Upper lobe of left lung (tissue), 6 donors: Measurements from ENCODE around the gene ACAA1. TPM values are rescaled to one million over a fixed set of nuclear protein-coding genes. Genes with fewer than 3 reads are reported as not detected.

Experiments
- ATAC-seq, 2 donors: fragments of 200-7000 bp; cut with Tn5 transposase; one replicate each; pipeline ENCODE4 v1.9.1; 2022; ENCODE audit warnings: mild to moderate bottlenecking in 2 of 2, moderate library complexity in 2 of 2; ENCODE audit not compliant: low FRiP score in 2 of 2
- DNase-seq, 2 donors: peaks; one replicate each; pipeline ENCODE4 v3.0.0-alpha.2; 2019 to 2020
- H3K27ac ChIP-seq, 4 donors: fragments of 200-600 bp; sonication (generic); one replicate each; pipeline ENCODE4 v1.5.1; 2016 to 2019
- H3K27me3 ChIP-seq, 4 donors: fragments of 200-600 bp; sonication (generic); one replicate each; pipeline ENCODE4 v1.5.1; 2017 to 2019
- H3K36me3 ChIP-seq, 4 donors: fragments of 200-600 bp; sonication (generic); one replicate each; pipeline ENCODE4 v1.5.1; 2016 to 2019
- H3K4me1 ChIP-seq, 4 donors: fragments of 200-600 bp; sonication (generic); one replicate each; pipeline ENCODE4 v1.5.1; 2018 to 2019
- H3K4me3 ChIP-seq, 4 donors: fragments of 200-600 bp; sonication (generic); one replicate each; pipeline ENCODE4 v1.5.1; 2017 to 2019; ENCODE audit warnings: mild to moderate bottlenecking in 2 of 4, moderate library complexity in 1 of 4
- H3K9me3 ChIP-seq, 4 donors: fragments of 200-600 bp; sonication (generic); one replicate each; pipeline ENCODE4 v1.5.1; 2018 to 2019
- CTCF ChIP-seq, 6 experiments: fragments of 450-650 bp in 4 of 6; fragments of 200-600 bp in 2 of 6; sonication (generic) in 2 of 6; IDR thresholded peaks; one replicate each; pipeline ENCODE4 v1.5.1; 2016 to 2019; ENCODE audit warnings: antibody characterized with exemption in 6 of 6
- EP300 ChIP-seq, 4 donors: sonication (generic); formaldehyde crosslinking; IDR thresholded peaks; one replicate each; pipeline ENCODE4 v1.5.1; 2017; ENCODE audit warnings: antibody characterized with exemption in 4 of 4, control low read depth in 2 of 4
- POLR2A ChIP-seq, 4 donors: fragments of 450-650 bp; IDR thresholded peaks; one replicate each; pipeline ENCODE4 v1.5.1; 2016 to 2017; ENCODE audit warnings: antibody characterized with exemption in 4 of 4, mild to moderate bottlenecking in 2 of 4
- POLR2AphosphoS5 ChIP-seq, 2 donors: sonication (generic); formaldehyde crosslinking; IDR thresholded peaks; one replicate each; pipeline ENCODE4 v1.5.1; 2017; ENCODE audit warnings: antibody characterized with exemption in 2 of 2
- WGBS, 2 donors: methylation state at CpG; one replicate each; pipeline ENCODE4 v1.1.5; 2017 to 2018; 5-methylcytosine and 5-hydroxymethylcytosine counted together
- total RNA-seq, 6 donors: library from RNA; depleted of rRNA in 4 of 6; stranded (reverse); fragments of >200 nt in 4 of 6; gene quantifications; one replicate each; pipeline versions ENCODE4 v1.1.0 to v1.2.1, GENCODE V29; 2016 to 2021
- donor health status: DM: no; HTN: no; CAD: no; lungs with moderate emphysema.
- donor health status: DM: no; HTN: yes; CAD: no; lungs with severe emphysema.

The ACAA1 gene
- total RNA-seq, 6 donors from 2014 or later, result 67.1 to 170 (median 116) TPM

DNA sequence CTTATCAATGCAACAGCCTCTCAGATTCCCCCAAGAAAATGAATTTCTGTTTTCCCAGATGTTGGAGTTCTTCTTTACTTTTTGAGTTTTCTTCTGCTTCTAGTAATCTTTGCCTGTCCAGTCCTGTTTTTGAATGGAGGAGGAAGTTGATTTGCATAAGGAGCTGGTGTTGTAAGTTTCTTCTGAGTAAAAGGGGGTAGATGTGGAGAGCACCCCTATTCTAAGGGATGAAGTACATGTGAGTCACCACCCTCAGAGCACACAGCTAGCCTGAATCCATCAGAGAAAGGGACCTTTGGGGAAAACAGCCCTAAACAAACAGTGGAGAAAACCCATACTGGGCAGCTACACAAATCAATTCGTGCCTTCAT is 34.5 kb downstream of the ACAA1 start:
- Histone ChIP-seq H3K27me3 (no peaks in the 10 kb centered on the region), H3K4me1 (peaks cover 4 to 15% (median 10%) of the 10 kb centered on the region in 4 donors), H3K9me3 (no peaks in the 10 kb centered on the region), H3K36me3 (no peaks in the 10 kb centered on the region), H3K4me3 (no peak overlapping the region), H3K27ac (peak overlapping the region in 3 of 4 donors; percentile 26 to 67 (median 48))
- ATAC-seq (peak in 1 of 2 donors; percentile 23), DNase-seq (no peak)
- WGBS, 2 donors, result 57 to 89% methylated on average over 1 of the region's 1 CpG
- no peak for TF ChIP-seq CTCF (IDR thresholded peaks at IDR 0.05)
- TF ChIP-seq POLR2A (IDR thresholded peaks at IDR 0.05), result no peak
- TF ChIP-seq EP300 (IDR thresholded peaks at IDR 0.05), result no peak

DNA sequence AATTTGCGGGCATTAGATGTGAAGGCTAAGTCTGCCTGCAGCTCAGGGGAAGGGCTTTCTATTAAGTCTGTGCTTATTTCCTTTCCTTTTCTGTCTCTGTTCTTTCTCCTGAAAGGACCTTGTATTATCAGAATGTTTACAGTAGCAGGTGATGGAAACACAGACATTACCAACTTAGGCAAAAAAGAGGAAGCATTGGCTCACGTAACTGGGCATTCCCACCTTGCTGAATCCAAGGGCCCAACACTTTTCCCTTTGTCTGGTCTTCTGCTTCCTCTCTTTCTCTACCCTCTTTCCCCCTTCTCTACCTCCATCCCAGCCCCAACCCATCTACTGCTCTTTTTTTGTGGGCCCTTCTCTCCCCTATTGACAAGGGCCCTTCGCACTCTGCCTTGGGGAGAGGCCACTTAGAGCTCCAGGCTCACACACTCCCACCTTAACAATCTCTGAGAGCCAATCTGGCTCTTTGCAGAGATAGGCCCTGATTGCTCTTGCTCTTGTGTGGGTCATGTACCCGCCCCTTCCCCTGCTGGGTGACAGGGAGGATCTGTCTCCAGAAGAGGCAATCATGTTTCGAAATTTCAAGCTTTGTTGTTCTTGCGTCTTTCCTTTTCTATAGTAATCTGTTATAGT is 35.0 kb downstream of the ACAA1 start:
- H3K9me3 ChIP-seq, result no peaks in the 10 kb centered on the region
- no peaks in the 10 kb centered on the region for H3K36me3 ChIP-seq
- ATAC-seq, result no peak
- TF ChIP-seq CTCF (IDR thresholded peaks at IDR 0.05), result no peak
- TF ChIP-seq POLR2A (IDR thresholded peaks at IDR 0.05), result no peak
- no peak for TF ChIP-seq EP300 (IDR thresholded peaks at IDR 0.05)
- TF ChIP-seq POLR2AphosphoS5 (IDR thresholded peaks at IDR 0.05), result no peak
- WGBS, 2 donors, result 63 to 73% methylated on average over 6 of the region's 6 CpGs
- H3K4me1 ChIP-seq, result peaks cover 4 to 15% (median 10%) of the 10 kb centered on the region in 4 donors
- peak overlapping the region in 3 of 4 donors; percentile 26 to 67 (median 48) for H3K27ac ChIP-seq
- DNase-seq, result no peak
- no peak overlapping the region for H3K4me3 ChIP-seq
- no peaks in the 10 kb centered on the region for H3K27me3 ChIP-seq

GRCh38 chr3:38100498-38100897 is 36.4 kb downstream of the ACAA1 start:
- DNase-seq (no peak), ATAC-seq (no peak)
- no peak overlapping the region for H3K27ac ChIP-seq
- no peaks in the 10 kb centered on the region for H3K36me3 ChIP-seq
- H3K4me1 ChIP-seq, result peaks cover 4 to 15% (median 10%) of the 10 kb centered on the region in 4 donors
- TF ChIP-seq CTCF (IDR thresholded peaks at IDR 0.05) (no peak), POLR2A (IDR thresholded peaks at IDR 0.05) (no peak), EP300 (IDR thresholded peaks at IDR 0.05) (no peak), POLR2AphosphoS5 (IDR thresholded peaks at IDR 0.05) (no peak)
- H3K9me3 ChIP-seq, result no peaks in the 10 kb centered on the region
- WGBS, 2 donors, result 89 to 90% methylated on average over 3 of the region's 3 CpGs
- H3K27me3 ChIP-seq, result no peaks in the 10 kb centered on the region
- H3K4me3 ChIP-seq, result no peak overlapping the region

DNA sequence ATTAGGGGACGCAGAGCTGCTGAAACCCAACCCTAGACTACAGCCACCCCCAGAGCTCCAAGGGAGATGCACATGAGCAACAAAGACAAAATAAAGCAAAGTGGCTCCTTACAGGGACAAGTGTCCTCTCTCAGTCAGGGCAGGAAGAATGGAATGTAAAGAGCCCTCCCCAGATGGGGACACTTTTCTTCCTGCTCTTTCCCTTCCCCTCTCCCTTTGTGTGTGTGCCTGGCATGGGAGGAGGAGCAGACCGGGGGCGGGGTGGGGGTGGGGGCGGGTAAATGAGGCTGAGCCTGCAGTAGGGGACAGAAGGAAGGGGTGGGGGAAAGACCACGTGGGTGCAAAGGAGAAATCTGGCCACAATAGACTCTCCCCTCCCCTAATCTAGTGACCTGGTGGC is 37.4 kb downstream of the ACAA1 start:
- peaks cover 4 to 15% (median 10%) of the 10 kb centered on the region in 4 donors for H3K4me1 ChIP-seq
- TF ChIP-seq POLR2AphosphoS5 (IDR thresholded peaks at IDR 0.05) (no peak), CTCF (IDR thresholded peaks at IDR 0.05) (no peak), EP300 (IDR thresholded peaks at IDR 0.05) (no peak), POLR2A (IDR thresholded peaks at IDR 0.05) (no peak)
- H3K27me3 ChIP-seq, result no peaks in the 10 kb centered on the region
- ATAC-seq, result no peak
- H3K27ac ChIP-seq, result no peak overlapping the region
- no peak overlapping the region for H3K4me3 ChIP-seq
- no peaks in the 10 kb centered on the region for H3K36me3 ChIP-seq
- 33 to 40% methylated on average over 2 to 5 of the region's 5 CpGs for WGBS, 2 donors
- no peaks in the 10 kb centered on the region for H3K9me3 ChIP-seq
- no peak for DNase-seq

DNA sequence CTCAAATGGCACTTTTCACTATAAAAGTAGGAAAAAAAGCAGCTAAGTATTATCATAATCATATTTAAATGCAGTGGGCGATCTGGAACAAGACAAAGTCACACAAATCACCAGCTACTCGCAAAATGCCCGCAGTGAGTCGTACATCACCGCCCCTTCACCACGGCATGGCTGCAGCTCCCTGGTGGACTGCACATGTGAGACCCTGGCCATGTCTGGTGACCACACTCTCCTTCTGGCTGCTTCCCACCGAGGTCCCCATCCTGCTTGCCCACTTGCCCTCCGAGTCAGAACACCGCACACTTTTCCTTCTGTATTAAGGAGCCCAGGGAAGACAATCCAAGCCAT is 38.6 kb downstream of the ACAA1 start:
- Histone ChIP-seq H3K27ac (no peak overlapping the region), H3K27me3 (no peaks in the 10 kb centered on the region), H3K9me3 (no peaks in the 10 kb centered on the region), H3K4me3 (no peak overlapping the region), H3K4me1 (peaks cover 4 to 15% (median 10%) of the 10 kb centered on the region in 4 donors), H3K36me3 (no peaks in the 10 kb centered on the region)
- DNase-seq, result no peak
- TF ChIP-seq POLR2A (IDR thresholded peaks at IDR 0.05) (no peak), CTCF (IDR thresholded peaks at IDR 0.05) (no peak), POLR2AphosphoS5 (IDR thresholded peaks at IDR 0.05) (no peak), EP300 (IDR thresholded peaks at IDR 0.05) (no peak)
- 92 to 93% methylated on average over 9 of the region's 9 CpGs for WGBS, 2 donors
- no peak for ATAC-seq
